ENCODE measurements around the gene CDK9. TPM values are rescaled to one million over a fixed set of nuclear protein-coding genes. Genes with fewer than 3 reads are reported as not detected.

CDK9 gene
- total RNA-seq, 1 donor from 2014 or later, result 120 TPM

- Mint-ChIP-seq H3K27ac (peak overlapping the region; percentile 13), H3K27me3 (ENCODE audit: low read depth) (no peaks in the 10 kb centered on the region), H3K4me3 (no peak overlapping the region), H3K36me3 (peaks cover 5% of the 10 kb centered on the region), H3K9me3 (no peaks in the 10 kb centered on the region), H3K4me1 (peaks cover 13% of the 10 kb centered on the region)
- no peak for DNase-seq (ENCODE audit: low spot score in 2 of 2, unreplicated experiment in 2 of 2)
- TF ChIP-seq CTCF (IDR thresholded peaks at IDR 0.05; ENCODE audit: unreplicated experiment), result no peak
Observed at GRCh38 chr9:127783111-127784008, 2.5 kb upstream of the CDK9 start.

- peak overlapping the region; percentile 94 for H3K4me3 Mint-ChIP-seq
- TF ChIP-seq CTCF (IDR thresholded peaks at IDR 0.05; ENCODE audit: unreplicated experiment), result peak; percentile 99
Observed at GRCh38 chr9:127785023-127785932, 556 bp upstream of the CDK9 start.

GRCh38 chr9:127786773-127787104 is 905 bp downstream of the CDK9 start:
- DNase-seq (ENCODE audit: low spot score in 2 of 2, unreplicated experiment in 2 of 2), result no peak
- Mint-ChIP-seq H3K9me3 (no peaks in the 10 kb centered on the region), H3K36me3 (peaks cover 26% of the 10 kb centered on the region), H3K27ac (peak overlapping the region; percentile 93), H3K4me3 (peak overlapping the region; percentile 94), H3K4me1 (peaks cover 13% of the 10 kb centered on the region), H3K27me3 (ENCODE audit: low read depth) (no peaks in the 10 kb centered on the region)
- peak; percentile 30 for TF ChIP-seq CTCF (IDR thresholded peaks at IDR 0.05; ENCODE audit: unreplicated experiment)

More at GRCh38 chr9:127785023-127785932, 556 bp upstream of the CDK9 start:
- Mint-ChIP-seq H3K9me3 (no peaks in the 10 kb centered on the region), H3K36me3 (peaks cover 19% of the 10 kb centered on the region), H3K27me3 (ENCODE audit: low read depth) (no peaks in the 10 kb centered on the region), H3K4me1 (peaks cover 13% of the 10 kb centered on the region), H3K27ac (peak overlapping the region; percentile 77)
- peak; percentile 88 to 92 for DNase-seq (ENCODE audit: low spot score in 2 of 2, unreplicated experiment in 2 of 2)

- H3K27ac Mint-ChIP-seq, result no peak overlapping the region
- H3K4me3 Mint-ChIP-seq, result no peak overlapping the region
- H3K27me3 Mint-ChIP-seq (ENCODE audit: low read depth), result no peaks in the 10 kb centered on the region
- DNase-seq (ENCODE audit: low spot score in 2 of 2, unreplicated experiment in 2 of 2), result no peak
- no peak for TF ChIP-seq CTCF (IDR thresholded peaks at IDR 0.05; ENCODE audit: unreplicated experiment)
- peaks cover 30% of the 10 kb centered on the region for H3K36me3 Mint-ChIP-seq
- peaks cover 13% of the 10 kb centered on the region for H3K4me1 Mint-ChIP-seq
- H3K9me3 Mint-ChIP-seq, result no peaks in the 10 kb centered on the region
Observed at GRCh38 chr9:127788337-127789011, 2.6 kb downstream of the CDK9 start.

- H3K4me1 Mint-ChIP-seq, result peaks cover 13% of the 10 kb centered on the region
- no peaks in the 10 kb centered on the region for H3K27me3 Mint-ChIP-seq (ENCODE audit: low read depth)
- no peak overlapping the region for H3K4me3 Mint-ChIP-seq
- H3K9me3 Mint-ChIP-seq, result no peaks in the 10 kb centered on the region
- H3K36me3 Mint-ChIP-seq, result peaks cover 30% of the 10 kb centered on the region
- TF ChIP-seq CTCF (IDR thresholded peaks at IDR 0.05; ENCODE audit: unreplicated experiment), result no peak
- DNase-seq (ENCODE audit: low spot score in 2 of 2, unreplicated experiment in 2 of 2), result no peak
- no peak overlapping the region for H3K27ac Mint-ChIP-seq
Observed at GRCh38 chr9:127789179-127789578, 3.3 kb downstream of the CDK9 start.

Measured in mesothelial cell of epicardium (in vitro differentiated cells).